Measurements from ENCODE around the gene IGF2. TPM values are rescaled to one million over a fixed set of nuclear protein-coding genes. Genes with fewer than 3 reads are reported as not detected.

IGF2 gene
- total RNA-seq, 1 experiment from 2014 or later, result not detected

DNA sequence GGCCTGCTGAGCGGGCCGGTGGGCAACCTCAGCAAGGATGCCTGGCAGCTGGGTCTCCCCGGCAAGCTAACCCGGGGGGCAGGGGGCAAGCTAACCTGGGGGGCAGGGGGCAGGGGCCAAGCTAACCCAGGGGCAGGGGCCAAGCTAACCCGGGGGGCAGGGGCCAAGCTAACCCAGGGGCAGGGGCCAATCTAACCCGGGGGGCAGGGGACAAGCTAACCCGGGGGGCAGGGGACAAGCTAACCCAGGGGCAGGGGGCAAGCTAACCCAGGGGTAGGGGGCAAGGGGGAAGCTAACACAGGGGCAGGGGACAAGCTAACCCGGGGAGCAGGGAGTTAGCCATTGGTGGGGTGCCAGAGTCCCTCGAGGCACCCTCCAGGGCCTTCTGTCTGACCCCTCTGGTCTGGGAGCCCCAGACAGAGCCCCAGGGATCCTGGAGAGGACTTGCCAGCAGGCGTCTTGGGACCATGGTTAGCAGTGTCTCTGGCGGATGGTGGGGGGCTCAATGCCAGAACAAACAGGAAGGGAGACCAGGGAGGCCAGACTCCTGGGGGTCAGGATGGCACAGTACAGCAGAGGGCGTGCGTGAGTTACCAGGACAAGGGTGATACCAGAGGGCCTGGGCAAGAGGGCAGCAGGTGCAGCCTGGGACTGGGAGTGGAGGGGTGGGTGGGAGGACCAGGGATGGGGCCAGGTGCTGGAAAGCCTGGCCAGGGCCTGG is 16.1 kb downstream of the IGF2 start:
- no peak for DNase-seq
- Histone ChIP-seq H3K4me3 (no peak overlapping the region), H3K27me3 (no peaks in the 10 kb centered on the region; the same call in 1 of the 2 replicates), H3K36me3 (no peaks in the 10 kb centered on the region), H3K9me3 (no peaks in the 10 kb centered on the region)

DNA sequence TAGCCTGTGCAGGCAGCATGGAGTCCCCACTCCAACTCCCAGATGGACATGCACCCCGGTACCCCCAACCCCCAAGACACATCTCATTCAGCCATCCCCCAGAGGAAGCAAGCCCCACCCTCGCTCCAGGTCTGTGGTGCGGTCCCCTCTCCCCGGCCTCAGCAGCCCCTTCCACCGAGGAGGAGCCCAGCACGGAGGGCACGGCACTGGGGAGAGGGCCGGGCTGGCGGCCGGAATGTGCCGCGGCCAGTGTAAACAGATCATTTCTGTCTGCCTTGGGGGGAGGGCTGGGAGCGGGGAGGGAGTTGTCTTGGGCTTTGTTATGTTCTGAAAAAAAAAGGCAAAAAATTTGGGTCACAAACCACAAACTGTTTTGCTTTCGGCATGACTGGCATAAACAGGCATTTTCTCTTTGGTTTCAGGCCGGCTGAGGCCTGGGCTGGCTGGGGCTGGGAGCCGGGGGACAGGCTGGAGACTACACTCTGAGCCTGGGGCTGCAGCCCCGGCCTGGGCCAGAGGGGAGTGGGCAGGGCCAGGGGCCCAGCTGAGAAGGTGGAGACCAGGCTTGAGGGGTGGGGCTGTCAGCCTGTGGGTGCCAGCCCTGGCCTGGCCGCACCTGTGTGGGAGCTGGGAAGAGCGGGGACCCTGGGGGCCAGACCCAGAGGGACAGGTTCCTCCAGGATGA is 16.8 kb downstream of the IGF2 start:
- H3K4me3 ChIP-seq, result no peak overlapping the region
- H3K9me3 ChIP-seq, result peaks cover 2% of the 10 kb centered on the region
- DNase-seq, result no peak
- no peaks in the 10 kb centered on the region for H3K36me3 ChIP-seq
- H3K27me3 ChIP-seq, result no peaks in the 10 kb centered on the region; the same call in 1 of the 2 replicates

DNA sequence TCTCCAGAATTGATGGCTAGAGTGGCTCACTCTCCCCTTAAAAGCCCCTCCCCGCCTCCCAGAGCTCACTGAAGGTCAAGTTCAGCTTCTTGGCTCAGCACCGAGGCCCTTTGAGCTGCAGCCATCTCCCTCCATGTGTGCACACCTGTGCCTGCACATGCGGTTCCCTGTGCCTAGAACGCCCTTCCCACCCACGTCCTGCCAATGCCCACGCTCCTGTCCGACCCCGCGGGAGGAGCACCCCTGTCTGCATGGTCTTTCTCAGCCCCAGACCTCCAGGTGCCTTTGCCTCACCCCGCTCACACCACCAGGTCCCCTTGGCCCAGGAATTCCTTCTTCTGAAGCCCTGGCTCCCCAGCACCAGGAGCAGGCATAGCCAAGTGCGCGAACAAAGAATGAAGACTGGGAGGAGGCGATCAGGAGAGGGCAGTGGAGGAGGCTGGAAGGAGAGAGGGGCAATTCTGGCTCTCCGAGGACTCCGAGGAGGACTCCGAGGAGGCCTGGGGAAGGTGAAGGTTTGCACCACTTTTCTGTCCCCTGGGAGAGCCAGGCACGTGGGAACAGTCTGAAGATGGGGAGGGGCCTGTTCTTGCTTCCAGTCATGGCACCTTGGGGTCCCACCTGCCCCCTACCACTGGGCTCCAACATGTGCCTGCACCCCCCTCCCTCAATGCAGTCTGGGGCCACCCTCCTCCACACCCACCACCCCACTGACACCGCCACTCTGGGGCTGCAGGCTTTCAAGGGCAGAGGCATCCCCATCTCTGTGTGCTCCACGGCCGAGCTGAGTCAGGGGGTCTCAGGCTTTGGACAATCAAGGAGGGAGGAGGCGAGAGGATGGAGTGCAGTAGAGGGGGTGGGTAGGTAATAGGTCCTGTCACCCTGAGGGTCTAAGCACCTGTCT is 17.7 kb downstream of the IGF2 start:
- Histone ChIP-seq H3K4me3 (no peak overlapping the region), H3K36me3 (no peaks in the 10 kb centered on the region), H3K27me3 (no peaks in the 10 kb centered on the region; the same call in 1 of the 2 replicates), H3K9me3 (peaks cover 10% of the 10 kb centered on the region)
- no peak for DNase-seq

DNA sequence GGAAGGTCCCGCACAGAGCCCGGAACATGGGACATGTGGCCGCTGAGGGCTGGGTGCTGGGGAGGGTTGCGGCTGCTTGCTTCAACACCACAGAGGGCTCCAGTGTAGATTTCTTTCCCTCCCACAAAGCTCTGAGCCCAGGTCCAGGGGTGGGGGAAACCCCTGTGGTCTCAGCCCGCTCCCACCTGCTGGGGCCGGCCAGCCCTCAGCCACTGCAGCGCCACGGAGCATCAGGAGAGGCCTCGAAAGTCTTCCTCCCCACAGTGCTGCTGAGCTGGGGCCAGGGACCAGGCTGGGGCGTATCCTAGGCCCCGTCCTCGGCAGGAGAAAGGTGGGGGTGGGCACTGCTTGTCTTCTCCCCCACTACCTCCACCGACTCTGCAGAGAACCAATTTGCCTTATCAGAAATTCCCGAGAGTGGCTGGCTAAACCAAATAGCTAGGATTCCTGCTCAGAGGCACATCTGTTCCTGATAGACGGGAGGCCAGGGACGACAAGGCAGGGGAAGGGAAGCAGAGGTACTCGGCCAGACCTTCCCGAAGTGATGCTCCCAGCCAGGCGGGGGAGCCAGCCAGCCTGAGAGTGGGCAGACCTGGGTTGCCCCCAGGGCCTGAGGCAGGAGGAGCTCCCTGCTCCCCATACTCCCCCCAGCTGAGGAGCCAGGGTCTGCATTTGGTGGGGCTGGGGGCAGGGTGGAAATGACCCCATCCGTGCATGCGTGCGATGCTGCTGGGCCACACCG is 18.7 kb downstream of the IGF2 start:
- no peak for DNase-seq
- no peaks in the 10 kb centered on the region; the same call in 1 of the 2 replicates for H3K27me3 ChIP-seq
- no peak overlapping the region for H3K4me3 ChIP-seq
- H3K36me3 ChIP-seq, result no peaks in the 10 kb centered on the region
- H3K9me3 ChIP-seq, result peaks cover 16% of the 10 kb centered on the region

DNA sequence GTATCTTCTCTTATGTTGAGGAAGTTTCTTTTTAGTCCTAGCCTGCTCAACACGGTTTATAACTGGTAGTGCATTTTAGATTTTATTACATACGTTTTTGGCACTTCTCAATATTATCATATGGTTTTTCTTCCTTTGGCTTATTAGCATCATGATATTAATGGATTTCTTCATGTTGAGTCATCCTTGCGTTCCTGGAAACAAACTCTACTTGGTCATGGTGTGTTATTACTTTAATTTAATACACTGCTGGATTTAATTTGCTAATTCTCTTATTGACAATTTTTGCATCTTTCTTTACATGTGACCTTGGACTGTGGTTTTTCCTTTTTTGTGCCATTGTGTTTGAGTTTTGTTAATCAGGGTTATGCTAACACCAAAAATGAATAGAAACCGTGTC is 20.5 kb downstream of the IGF2 start:
- Histone ChIP-seq H3K27me3 (no peaks in the 10 kb centered on the region; the same call in 1 of the 2 replicates), H3K4me3 (no peak overlapping the region), H3K9me3 (peaks cover 16% of the 10 kb centered on the region), H3K36me3 (no peaks in the 10 kb centered on the region)
- no peak for DNase-seq

DNA sequence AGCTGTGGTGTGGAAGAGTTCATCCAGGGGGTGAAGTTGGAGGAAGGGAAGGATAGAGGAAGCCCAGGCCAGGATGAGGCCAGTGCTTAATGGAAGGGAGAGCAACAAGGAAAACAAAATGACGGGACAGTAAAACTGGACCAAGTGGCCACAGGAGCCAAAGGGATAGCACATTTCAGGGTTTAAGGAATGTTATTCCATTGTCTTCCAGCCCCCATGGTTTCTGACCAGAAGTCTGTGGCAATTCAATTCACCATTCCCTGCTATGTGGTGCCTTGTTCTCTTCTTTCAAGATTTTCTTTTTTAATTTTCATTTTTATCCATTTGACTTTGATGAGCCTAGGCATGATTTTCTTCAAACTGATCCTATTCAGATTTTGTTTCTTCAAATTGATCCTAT is 22.5 kb downstream of the IGF2 start:
- peaks cover 16% of the 10 kb centered on the region for H3K9me3 ChIP-seq
- DNase-seq, result no peak
- no peak overlapping the region for H3K4me3 ChIP-seq
- H3K27me3 ChIP-seq, result no peaks in the 10 kb centered on the region; the same call in 1 of the 2 replicates
- no peaks in the 10 kb centered on the region for H3K36me3 ChIP-seq

DNA sequence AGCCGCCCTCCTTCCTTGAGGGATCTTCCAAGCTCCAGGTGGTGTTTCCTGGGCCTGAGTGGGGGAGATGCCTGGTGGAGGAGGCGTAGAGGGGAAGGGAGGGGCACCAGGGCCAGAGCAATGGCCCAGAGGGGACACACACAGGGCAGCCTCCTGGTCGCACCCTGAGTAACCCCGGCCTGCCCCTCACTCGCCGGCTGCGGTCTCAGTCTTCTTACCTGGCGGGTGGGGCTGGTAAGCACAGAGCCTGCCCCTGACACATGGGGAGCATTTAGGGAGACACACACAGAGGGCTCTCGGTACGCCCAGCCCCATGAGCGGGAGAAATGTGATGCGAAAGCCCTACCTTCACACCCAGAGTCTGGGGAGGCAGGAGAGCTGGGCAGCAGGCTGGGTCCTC is 23.9 kb downstream of the IGF2 start:
- no peak overlapping the region for H3K4me3 ChIP-seq
- H3K36me3 ChIP-seq, result no peaks in the 10 kb centered on the region
- no peak for DNase-seq
- peaks cover 16% of the 10 kb centered on the region for H3K9me3 ChIP-seq
- H3K27me3 ChIP-seq, result no peaks in the 10 kb centered on the region; the same call in 1 of the 2 replicates

DNA sequence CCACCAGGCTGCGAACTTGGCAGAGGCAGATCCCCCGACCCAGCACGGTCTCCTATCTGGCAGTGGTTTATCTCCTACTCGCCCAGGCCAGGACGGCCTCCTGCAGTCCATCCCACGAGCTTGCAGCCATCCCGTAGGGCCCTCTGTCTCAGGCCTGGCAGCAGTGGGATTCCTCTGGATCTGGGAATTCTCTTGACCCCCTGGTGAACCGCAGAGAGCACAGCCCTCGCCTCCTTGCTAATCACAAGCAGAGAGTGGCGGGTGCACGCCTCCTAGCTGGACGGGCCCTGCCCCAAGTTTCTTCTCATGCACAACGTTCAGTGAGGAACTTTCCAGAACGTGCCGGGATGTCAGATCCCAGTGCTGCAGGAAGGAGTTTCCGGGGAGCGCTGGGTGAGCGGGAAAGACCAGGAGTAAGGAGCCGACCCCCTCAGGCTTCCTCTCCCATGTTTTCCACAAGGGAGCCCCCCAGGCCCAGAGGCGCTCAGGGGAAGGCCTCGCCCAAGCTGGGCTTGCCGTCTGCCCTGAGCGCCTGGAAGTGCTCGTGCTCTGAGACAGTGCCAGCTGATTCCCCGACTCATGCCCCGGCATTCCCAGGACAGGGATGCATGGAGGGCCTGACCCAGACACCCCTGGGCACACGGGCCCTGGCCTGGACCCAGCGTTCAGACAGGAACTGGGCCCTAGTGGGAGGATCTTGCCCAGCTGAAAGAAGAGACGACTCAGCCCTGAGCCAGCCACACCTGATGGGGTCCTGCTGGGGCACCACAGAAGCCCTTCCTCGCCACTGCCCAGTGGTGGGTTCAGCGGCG is 24.6 kb downstream of the IGF2 start:
- no peak overlapping the region for H3K4me3 ChIP-seq
- no peak for DNase-seq
- H3K27me3 ChIP-seq, result no peaks in the 10 kb centered on the region; the same call in 1 of the 2 replicates
- peaks cover 16% of the 10 kb centered on the region for H3K9me3 ChIP-seq
- H3K36me3 ChIP-seq, result no peaks in the 10 kb centered on the region

DNA sequence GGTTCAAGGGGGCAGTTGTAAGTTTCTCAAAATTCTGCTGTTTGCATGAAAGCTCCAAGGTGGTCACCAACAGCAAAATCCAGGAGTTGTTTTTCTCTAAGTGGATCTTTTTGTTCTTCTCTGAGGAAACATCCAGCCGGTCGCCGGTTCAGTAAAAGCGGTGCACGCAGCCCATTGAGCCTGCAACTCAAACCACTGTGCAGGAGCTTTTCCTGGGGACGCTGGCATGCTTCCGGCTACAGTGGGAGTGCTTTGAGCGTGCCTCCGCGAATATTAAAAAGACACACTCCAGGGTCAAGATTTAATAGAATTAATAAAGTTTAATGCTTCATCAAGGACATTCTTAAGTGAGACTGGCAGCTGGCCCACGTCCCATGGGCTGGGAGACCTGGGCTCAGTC is 25.4 kb downstream of the IGF2 start:
- Histone ChIP-seq H3K36me3 (no peaks in the 10 kb centered on the region), H3K9me3 (peaks cover 16% of the 10 kb centered on the region), H3K4me3 (no peak overlapping the region), H3K27me3 (no peaks in the 10 kb centered on the region)
- DNase-seq, result no peak

DNA sequence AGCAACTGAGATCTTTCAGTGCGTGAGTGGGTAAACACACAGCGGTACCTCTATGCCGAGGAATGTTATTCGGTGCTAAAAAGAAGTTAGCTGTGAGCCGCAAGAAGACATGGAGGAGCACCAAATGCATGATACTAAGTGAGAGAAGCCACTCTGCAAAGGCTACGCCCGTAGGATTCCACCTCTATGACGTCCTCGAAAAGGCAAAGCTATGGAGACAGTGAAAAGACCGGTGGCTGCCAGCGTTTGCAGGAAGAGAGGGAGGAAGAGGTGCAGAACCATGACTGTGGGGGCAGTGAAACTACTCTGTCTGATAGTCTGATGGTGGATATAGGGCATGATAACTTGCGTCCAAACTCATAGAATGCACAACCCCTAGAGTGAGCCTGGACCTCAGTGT is 28.7 kb downstream of the IGF2 start:
- Histone ChIP-seq H3K4me3 (no peak overlapping the region), H3K9me3 (no peaks in the 10 kb centered on the region), H3K27me3 (no peaks in the 10 kb centered on the region), H3K36me3 (no peaks in the 10 kb centered on the region)
- no peak for DNase-seq

DNA sequence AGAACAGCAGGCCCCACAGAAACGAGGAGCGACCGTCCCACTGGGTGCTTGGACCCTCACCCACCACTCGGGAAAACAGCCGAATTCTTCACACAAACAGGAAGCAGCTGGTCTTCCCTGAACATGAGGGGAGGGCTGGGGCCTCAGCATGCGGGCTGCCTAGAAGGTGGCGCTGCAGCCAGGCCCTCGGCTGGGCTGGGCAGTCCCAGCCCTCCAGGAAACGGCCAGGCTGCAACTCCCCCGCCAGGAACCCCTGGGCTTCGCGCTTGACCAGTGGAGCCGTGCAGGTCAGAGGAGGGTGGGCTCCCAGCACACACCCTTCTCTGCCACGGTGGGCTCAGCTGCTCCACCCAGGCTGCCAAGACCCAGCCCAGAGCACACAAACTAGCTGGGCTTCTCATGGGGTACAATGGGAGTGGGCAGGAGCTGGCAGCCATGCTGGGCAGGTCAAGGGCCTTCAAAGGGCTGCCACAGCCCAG is 29.6 kb downstream of the IGF2 start:
- Histone ChIP-seq H3K4me3 (no peak overlapping the region), H3K9me3 (no peaks in the 10 kb centered on the region), H3K27me3 (no peaks in the 10 kb centered on the region), H3K36me3 (no peaks in the 10 kb centered on the region)
- DNase-seq, result no peak

DNA sequence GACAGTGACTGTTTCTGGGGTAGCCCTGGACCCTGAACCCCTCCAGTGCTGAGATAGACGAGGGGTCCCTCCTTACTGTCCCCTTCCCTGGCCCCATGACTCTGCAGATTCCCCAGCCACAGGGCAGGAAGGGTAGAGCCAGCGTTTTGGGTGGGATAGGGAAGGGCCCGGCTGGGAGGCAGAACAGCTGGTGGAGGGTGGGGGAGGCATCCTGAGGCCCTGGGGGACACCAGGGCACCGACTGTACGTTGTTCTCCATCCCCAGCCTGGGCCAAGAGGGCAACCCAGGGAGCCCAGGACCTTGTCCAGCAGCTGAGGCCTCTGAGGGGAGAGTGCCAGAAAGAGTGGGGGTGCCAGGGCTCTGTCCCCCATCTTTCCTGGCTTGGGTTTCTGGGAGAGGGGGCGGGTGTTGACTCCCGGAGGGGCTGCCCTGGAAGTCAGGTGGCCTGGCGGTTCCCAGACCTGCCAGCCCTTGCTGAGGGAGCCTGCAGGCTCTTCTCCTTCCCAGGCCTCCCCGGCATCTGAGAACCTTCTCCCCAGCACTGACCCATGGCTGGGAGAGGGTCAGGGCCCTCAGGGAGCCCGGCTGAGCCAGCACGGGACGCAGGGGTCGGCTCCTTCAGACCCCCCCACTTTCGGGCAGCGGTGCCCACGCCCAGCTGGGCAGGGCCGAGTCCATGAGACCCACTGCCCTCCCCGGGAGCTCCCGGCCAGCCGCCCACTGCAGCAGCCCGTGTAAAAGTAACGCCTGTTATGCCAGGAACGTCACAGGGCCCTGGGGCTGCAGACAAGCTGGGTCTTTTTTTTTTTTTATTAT is 30.3 kb downstream of the IGF2 start:
- no peaks in the 10 kb centered on the region for H3K9me3 ChIP-seq
- DNase-seq, result no peak
- no peaks in the 10 kb centered on the region for H3K27me3 ChIP-seq
- no peak overlapping the region for H3K4me3 ChIP-seq
- H3K36me3 ChIP-seq, result no peaks in the 10 kb centered on the region

DNA sequence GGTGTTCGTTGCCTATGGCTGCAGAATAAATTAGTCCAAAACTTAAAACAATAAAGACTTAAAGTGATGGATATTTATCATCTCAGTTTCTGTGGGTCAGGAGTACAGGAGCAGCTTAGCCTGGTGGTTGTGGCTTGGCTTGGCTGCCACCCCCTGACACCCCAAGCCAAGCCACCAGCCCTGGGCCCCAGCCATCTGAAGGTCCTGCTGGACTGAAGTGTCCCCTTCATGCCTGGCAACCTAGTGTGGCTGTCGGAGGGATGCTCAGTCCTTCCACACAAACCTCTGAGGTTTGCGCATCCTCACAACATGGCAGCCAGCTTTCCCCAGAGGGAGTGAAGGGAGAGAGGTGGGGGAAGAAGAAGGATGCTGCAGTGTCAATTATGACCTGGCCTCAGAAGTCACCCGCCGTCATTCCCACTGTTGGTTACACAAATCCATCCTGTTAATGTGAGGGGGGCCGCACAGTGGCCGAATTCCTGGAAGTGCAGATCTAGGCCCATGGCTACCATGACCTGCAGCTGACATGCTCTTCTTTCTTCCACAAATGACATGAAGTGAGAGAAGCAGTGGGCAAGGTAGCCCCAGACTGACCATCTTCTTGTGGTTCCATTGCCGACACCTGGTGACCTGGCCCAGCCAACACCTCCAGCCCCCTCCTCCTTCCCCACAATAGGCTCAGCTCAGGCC is 31.1 kb downstream of the IGF2 start:
- DNase-seq, result no peak
- Histone ChIP-seq H3K4me3 (no peak overlapping the region), H3K9me3 (no peaks in the 10 kb centered on the region), H3K27me3 (no peaks in the 10 kb centered on the region), H3K36me3 (no peaks in the 10 kb centered on the region)

DNA sequence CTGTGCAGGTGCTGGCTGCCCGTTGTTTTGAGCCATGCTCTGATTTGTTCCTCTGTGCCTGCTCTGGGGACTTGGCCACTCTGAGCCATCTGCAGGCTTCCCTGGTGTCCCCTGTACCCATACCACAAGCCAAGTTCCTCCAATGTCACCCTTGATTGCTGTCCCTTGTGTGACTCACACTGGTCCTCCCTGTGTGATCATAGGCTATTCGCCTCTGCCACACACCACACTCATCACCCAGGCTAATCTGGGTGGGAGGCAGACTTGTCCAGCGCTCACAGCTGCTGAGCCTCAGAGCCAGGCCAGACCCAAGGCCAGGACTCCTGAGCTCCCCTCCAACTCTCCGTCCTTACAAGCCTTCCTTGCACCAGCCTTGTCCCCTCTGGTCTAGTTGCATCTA is 31.7 kb downstream of the IGF2 start:
- Histone ChIP-seq H3K4me3 (no peak overlapping the region), H3K27me3 (no peaks in the 10 kb centered on the region), H3K9me3 (no peaks in the 10 kb centered on the region), H3K36me3 (no peaks in the 10 kb centered on the region)
- no peak for DNase-seq
